ENCODE data around the gene PKLR.
"Not testable (repeated sequence)": the region's sequence is repeated elsewhere in the genome, so short reads cannot be mapped to it uniquely, and the experiment has no call there.

PKLR gene

DNA sequence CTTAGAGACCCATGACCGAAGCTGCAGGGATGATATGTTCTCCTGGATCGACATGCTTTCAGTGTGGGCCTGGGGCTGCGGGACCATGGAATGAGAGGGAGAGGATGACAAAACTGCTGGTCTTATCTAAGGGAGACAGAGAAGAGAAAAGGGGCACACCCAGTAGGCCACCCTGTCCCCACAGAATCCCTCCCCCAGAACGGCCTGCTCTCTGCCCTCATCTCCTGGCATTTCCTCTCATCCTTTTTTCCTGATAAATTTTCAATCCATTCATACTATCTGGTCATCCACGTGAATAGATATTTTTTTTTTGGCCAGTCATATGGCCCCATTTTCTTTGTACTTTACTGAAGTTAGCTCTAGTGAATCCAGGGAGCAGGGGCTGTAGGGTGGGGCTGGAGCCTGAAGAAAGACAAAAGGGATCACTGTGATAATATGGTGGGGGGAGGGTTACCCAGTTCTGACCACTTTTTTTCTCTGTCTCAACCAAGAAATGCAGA, at the start of gene PKLR:
Gene PKLR (minus strand): TSS at position 97 of the 500 bp plus-strand sequence. CDS start 43 bp downstream, at position 54.
- DNase-seq = no peak

DNA sequence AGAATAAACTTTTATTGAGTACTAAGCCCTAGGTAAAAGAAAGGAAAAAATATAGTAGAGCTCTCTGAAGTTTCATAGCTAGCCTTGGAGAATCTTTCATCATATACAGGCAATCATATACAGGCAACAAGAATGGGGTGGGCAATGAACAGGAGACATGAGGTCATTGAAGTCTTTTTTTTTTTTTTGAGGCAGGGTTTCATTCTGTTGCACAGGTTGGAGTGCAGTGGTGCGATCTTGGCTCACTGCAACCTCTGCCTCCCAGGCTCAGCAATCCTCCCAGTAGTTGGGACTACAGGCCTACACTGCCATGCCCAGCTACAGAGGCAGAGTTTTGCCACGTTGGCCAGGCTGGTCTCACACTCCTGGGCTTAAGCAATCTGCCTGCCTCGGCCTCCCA, 41.6 kb upstream of the PKLR start:
- no peak for DNase-seq

DNA sequence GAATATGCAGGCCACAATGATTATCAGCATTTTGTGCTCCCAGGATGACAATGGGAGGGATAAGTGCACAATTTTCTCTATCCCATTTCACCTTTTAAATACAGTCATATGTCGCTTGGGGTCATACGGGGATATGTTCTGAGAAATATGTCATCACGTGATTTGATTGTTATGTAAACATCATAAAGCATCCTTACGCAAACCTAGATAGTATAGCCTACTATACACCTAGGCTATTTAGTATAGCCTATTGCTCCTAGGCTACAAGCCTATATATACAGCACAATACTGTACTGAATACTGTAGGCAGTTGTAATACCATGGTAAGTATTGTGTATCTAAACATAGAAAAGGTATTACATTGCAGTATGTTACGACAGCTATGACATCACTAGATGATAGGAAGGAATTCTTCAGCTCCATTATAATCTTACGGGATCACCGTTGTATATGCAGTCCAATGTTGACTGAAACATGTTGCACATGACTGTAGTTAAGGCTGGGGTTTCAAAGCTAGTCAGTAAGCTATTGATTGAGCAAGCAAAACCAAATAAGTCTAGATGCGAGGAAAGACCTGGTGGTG, 38.4 kb upstream of the PKLR start:
- DNase-seq = no peak

DNA sequence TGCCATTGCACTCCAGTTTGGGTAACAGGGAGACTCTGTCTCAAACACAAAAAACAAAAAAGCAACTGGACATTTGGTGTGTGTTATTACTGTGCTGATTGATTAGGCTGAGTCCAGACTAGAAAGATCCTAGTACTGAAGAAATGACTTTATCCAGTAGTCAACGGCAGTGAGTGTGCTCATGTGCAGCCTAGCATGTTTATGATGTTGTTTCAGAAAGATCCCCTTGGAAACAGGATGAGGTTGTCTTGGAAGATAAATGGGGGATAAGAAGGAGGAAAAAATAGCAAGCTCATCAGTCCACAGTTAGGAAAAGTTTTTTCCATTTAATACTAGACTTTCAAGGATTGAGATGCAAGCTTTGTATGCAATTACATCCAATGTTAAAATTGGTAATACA, 33.7 kb upstream of the PKLR start:
- no peak for DNase-seq

DNA sequence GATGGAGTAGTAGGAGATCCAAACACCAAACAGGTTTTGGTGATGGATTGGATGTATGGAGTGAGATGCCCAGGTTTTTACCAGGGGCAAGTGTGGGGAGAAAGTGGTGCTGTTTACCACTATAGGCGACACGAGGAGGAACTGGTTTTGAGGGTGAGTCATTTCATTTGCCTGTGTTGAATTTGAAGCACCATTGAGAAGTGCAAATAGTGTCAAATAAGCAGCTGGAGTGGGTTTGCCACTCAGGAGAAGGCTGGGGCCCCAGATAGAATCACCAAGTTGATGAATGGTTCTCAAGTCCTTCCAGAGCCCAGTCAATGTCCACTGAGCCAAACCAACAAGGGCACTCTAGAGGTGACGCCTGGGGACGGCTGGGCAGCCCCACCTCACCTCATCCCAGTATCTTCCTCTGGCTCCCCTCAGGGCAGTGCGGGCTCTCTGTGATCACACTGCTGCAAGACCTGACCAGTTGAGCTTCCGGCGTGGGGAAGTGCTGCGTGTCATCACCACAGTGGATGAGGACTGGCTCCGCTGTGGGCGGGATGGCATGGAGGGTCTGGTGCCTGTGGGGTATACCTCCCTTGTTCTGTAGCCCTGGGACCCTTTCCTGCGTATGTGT, 28.9 kb upstream of the PKLR start:
- no peak for DNase-seq

DNA sequence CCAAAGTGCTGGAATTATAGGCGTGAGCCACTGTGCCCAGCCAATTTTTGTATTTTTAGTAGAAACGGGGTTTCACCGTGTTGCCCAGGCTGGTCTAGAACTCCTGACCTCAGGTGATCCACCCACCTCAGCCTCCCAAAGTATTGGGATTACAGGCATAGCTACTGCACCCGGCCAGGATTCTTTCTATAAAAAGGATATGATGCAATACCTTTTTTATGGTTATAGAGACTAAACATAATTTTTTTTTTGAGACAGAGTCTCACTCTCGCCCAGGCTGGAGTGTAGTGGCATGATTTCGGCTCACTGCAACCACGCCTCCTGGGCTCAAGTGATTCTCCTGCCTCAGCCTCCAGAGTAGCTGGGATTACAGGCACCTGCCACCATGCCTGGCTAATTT, 27.6 kb upstream of the PKLR start:
- DNase-seq = not testable (repeated sequence)

DNA sequence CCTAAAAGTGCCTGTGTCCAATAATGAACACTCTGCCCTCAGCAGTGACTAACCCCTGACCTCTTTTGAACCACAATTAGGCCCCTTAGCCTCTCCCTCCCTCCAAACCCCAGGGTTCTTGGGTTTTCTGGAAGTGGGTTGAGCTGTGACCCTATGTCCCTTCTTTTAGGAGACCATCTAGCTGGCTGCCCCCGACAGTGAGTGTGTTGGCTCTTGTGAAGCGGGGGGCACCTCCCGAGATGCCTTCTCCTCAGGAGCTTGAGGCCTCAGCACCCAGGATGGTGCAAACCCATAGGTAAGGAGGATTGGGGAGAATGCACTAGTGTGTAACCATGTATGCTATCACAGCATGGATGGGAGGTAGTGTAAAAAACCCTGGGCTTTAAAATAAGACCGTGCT, 26.7 kb upstream of the PKLR start:
- DNase-seq = no peak

DNA sequence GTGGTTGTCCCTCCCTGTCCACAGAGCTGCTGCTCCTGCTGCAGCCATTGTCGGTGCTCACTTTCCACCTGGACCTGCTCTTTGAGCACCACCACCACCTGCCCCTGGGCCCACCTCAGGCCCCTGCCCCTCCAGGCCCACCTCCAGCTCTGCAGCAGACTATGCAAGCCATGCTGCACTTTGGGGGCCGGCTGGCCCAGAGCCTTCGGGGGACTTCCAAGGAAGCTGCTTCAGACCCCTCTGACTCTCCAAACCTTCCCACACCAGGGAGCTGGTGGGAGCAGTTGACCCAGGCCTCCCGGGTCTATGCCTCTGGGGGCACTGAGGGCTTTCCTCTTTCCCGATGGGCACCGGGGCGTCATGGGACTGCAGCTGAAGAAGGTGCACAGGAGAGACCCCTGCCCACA, 25.4 kb upstream of the PKLR start:
- no peak for DNase-seq

DNA sequence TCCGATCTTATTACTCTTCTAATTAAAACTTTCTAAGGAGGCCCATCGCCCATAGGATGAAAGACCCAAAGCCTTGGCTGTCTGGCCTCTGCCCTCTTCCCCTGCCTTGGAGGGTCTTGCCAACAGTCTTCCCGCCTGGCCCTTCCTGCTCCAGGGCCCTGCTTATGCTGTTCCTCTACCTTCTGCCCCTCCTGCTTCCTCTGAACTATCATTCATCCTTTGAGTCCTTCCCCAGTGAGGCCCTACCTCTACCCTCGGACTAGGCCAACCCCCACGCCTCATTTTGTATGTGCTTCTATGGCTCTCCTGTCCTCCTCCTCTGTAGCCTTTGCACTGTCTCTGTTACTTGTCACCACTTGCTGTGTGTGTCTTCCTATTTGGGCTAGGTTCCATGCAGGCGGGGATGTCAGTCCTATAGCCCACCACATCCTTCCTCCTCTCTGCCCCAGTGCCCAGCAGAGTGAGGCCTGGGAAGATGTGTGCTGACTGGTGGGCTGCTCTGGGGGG, 24.8 kb upstream of the PKLR start:
- DNase-seq = no peak

DNA sequence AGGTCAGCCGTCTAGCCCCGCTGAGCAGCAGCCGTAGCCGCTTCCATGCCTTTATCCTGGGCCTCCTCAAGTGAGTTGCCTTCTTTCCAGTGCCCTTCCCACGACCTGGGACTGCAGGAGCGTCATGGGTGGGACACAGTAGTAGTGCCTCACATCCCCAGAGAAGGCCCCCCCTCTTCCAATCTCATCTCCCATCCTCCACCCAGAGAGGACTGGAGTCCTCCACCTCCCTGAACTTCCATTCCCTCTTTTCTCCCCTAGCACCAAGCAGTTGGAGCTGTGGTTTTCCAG, 24.3 kb upstream of the PKLR start:
- no peak for DNase-seq

DNA sequence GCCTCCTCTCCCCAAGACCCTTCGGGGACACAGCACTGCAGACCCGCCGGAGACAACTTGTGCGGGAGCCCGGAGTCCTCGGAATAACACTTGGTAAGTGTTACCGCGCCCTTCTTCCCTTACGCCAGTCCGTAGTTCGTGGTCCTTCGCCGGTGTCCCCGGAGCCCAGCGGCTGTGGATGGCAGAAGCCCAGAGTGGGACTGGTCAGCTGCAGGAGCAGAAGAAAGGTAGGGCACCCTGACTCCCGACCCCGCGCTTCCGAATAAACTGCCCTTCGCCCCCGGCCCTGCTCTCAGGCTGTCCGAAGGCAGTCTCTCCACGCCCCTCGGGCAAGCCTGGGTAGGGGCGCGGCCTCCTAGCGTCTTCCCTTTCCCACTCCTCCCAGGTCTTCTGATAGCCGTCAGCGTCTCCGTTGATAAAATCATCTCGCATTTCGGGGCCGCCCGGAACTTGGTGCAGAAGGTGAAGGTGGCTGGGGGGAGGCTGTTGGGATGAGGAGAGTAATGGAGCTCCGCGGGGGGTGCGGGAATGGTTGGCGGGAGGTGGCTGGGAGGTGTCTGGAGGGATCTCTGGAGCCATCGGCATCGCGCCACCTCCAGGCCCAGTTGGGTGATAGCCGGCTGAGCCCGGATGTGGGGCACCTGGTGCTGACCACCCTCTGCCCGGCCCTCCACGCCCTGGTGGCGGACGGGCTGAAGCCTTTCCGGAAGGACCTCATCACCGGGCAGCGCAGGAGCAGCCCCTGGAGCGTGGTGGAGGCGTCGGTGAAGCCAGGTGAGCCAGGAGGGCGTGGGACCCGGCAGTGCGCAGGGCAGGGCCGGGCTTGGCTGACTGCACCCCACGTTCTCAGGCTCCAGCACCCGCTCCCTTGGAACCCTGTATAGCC, 23.7 kb upstream of the PKLR start:
- DNase-seq = no peak

DNA sequence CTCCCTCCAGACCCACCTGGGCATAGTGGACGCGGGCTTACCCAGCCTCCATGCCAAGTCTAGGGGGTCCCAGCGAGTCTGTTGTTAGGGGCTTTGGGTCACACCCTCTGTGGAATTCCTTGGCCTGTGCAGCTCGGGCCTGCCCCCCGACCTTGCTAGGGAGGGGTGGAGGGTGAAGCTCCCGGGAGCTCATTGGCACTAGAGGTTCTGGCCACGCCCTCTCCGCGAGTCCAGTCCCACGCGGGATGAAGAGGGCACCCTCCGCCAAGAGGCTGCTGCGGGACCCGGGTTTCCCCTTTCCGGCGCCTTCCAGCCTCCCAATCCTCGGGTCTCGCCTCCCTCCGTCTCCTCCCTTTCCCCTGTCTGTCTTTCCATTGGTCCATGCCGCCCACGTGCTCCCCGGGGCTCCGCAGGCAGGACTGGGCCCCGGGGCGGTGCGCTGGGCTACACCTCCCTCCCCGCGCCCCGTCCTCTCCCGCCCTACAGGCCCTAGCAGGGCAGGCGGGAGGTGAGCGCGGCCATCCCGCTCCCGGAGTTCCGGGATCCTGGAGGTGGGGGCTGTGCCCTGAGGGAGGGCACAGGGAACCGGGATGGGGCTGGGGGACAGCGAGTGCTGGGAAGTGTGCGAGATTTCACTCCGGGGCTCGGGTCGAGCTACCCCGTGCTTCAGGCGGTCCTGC, 22.9 kb upstream of the PKLR start:
- DNase-seq = peak; percentile 65

DNA sequence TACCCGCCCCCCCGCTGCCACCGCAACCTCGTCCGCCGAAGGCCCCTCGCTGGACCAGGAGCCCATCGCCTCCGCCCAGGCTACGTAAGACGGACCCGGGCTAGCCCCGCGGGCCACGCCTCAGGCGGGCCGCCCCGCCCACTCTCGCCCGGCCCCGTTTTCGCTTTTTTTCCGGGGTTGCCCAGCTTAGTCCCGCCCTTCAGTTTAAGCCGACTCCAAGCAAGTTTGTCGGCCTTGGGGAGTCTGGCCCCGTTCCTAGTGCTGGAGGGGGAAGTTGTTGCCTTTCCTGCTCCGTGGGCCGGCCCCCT, 22.4 kb upstream of the PKLR start:
- no peak for DNase-seq

DNA sequence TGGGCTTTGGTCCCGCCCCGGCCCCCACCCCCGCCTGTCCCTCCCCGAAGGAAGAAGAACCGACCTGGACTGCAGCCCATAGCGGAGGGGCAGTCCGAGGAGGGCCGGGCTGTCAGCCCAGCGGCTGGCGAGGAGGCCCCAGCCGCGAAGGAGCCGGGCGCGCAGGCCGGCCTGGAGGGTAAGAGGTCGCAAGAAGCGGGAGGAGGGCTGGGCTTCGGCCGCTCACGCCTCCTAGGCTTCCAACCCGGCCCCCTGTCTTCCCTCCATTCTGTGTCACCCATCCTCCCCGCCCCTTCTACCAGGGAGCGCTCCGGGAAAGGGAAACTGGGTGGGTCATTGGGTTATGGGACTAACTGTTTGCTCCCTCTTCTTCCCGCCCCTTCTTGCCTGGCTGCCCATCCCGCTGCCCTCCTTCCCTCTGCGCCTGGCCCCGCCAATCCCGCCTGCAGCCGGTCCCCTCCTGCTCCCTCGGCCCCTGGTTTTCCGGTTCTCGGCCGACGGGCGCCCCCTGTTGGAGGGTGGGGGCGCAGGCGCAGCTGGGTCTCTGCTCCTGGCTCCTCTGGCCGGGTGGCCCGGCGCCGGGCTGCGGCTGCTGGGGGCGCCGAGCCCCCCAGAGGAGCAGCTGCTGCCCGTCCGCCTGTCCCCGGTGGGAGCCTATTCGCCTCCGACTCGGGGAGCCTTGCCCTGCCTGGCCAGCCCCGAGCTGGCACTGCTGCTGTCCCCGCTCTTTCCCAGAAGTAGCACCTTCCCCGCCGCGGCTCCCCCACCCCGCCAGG, 21.9 kb upstream of the PKLR start:
- DNase-seq = peak; percentile 28

DNA sequence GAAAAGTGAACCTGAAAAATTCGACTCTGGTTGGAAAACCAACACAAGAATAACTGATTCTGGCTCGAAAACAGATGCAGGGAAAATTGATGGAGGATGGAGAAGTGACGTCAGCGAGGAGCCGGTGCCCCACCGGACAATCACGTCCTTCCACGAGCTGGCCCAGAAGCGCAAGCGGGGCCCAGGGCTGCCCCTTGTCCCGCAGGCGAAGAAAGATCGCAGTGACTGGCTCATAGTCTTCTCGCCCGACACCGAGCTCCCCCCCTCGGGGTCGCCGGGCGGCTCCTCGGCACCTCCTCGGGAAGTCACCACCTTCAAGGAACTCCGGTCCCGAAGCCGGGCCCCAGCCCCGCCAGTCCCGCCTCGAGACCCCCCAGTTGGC, 21.3 kb upstream of the PKLR start:
- DNase-seq = no peak

DNA sequence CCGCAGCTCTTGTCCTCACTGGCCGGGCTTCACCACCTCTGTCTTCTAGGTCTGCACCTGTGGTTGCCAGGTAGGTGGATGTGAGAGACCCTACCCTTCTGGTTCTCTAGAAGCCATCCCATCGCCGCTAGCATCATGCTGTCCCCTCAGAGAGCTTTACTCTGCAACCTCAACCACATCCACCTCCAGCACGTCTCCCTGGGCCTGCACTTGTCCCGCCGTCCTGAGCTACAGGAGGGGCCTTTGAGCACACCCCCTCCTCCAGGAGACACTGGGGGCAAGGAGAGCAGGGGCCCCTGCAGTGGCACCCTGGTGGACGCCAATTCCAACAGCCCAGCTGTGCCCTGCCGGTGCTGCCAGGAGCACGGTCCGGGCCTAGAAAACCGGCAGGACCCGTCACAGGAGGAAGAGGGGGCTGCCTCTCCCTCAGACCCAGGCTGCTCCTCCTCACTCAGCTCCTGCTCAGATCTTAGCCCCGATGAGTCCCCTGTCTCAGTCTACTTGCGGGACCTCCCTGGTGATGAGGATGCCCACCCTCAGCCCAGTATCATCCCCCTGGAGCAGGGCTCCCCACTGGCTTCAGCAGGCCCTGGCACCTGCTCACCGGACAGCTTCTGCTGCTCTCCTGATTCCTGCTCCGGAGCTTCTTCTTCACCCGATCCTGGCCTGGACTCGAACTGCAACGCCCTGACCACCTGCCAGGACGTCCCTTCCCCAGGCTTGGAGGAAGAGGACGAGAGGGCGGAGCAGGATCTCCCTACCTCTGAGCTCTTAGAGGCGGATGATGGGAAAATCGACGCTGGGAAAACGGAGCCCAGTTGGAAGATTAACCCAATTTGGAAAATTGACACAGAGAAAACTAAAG, 20.6 kb upstream of the PKLR start:
- no peak for DNase-seq

DNA sequence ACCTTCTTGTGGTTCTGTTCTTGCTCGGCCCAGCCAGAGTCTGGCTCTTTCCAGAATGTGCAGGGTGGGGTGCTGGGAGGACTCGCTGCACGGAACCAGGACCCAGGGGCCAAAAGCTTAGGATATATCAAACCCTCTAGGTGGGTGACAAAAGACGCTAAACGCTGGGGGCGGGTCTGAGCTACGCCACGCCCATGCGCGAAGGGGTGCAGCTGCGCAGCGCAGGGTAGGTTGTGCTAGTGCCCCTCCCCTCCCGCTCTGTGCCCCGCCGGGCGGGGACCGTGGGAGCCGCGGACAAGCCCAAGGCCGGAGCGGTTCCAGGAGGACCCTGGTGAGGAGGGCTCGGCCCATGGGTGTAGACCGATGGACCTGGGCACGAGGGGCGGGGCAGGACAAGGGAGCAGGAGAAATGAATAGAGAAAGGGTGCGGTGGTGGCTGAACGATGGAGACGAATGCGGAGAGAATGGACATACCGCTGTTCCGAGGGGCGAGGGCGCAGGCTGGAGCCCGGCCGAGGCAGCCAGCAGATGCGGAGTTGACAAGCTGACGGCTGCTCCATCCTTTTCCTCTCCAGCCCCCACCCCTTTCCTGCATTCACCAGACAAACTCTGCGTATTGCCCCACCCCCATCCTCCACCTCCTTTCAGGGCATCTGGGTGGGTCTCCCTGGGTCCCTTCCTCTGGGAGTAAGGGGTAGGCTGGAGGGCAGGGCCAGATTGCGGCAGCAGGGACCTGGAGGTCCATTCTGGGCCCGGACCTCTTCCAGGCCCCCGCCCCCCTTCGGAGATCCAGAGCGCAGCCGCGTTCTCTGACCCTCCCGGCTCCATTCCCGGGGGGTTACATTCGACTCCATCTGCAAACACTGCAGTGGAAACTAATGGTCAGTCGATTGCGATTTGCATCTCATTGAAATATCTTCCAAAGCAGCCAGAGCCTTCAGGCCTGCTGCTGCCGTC, 19.7 kb upstream of the PKLR start, which contains the start of gene RUSC1:
Gene RUSC1 (plus strand): TSS at position 234 of the 957 bp plus-strand sequence. CDS start 880 bp downstream, outside the sequence.
- no peak for DNase-seq

DNA sequence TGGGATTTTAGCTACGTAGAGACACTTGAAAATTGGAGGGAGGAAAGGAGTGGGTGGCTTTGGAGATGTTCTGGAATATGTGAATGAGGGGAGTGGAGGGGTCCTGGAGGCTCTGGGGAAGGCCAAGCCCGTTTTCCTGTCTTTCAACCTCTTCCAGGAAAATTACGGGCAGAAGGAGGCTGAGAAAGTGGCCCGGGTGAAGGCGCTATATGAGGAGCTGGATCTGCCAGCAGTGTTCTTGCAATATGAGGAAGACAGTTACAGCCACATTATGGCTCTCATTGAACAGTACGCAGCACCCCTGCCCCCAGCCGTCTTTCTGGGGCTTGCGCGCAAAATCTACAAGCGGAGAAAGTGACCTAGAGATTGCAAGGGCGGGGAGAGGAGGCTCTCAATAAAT, 19.0 kb upstream of the PKLR start:
- DNase-seq = no peak

DNA sequence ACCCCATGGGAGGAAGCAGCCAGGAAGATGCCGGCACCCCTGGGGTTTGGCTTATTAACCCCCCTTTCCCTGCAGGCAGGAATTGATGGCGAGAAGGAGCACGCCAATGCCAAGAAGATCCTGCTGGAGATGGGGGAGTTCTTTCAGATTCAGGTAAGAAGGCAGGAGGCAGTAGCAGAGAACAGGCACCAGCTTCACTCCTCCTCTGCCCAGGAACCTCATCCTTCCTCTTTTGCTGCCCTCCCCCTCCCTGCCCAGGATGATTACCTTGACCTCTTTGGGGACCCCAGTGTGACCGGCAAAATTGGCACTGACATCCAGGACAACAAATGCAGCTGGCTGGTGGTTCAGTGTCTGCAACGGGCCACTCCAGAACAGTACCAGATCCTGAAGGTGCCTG, 18.3 kb upstream of the PKLR start:
- DNase-seq = no peak

DNA sequence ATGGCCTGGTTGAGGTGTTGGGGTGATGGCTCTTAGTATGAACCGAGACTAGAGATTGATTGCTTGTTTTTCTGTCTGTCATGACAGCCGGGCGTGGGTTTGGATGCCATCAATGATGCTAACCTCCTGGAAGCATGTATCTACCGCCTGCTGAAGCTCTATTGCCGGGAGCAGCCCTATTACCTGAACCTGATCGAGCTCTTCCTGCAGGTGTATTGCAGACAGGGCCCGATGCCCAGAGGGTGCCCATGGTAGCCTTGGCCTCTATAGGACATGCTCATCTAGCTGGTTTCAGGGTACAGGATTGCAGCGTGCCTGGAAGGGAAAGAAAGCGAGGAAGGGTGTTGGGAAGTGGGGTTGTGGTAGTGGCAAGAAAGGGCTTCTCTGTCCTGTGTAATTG, 16.8 kb upstream of the PKLR start:
- no peak for DNase-seq
